HepG2 (cell line): ENCODE measurements around the gene CFC1B. TPM values are rescaled to one million over a fixed set of nuclear protein-coding genes. Genes with fewer than 3 reads are reported as not detected.
"Not testable (repeated sequence)": the region's sequence is repeated elsewhere in the genome, so short reads cannot be mapped to it uniquely, and the experiment has no call there.

ENCODE experiments used
- ATAC-seq: fragments of 200-7000 bp; cut with Tn5 transposase; 3 replicates; pipeline ENCODE4 v1.9.1; 2020; ENCODE audit warnings: mild to moderate bottlenecking, moderate library complexity
- BruUV-seq: library from RNA; stranded (reverse); fragments of 400-500 nt; replicated peaks from 2 replicates; lab custom pipeline; 2021; lab: Mats Ljungman, UMichigan
- CTCF ChIA-PET: fragments of 300-600 bp; formaldehyde crosslinking; extraction: SDS; loops from one replicate; lab custom pipeline; 2021; ENCODE audit warnings: low total read pairs, inconsistent platforms, low intra/inter-chr PET ratio; lab: Yijun Ruan, JAX
- POLR2A ChIA-PET: fragments of 350-600 bp; sonication (Branson Sonifier 250); formaldehyde crosslinking; loops from one replicate; lab custom pipeline; 2020; ENCODE audit warnings: antibody characterized with exemption, inconsistent platforms; lab: Yijun Ruan, JAX
- DNase-seq: peaks from one replicate; pipeline ENCODE4 v3.0.0-alpha.2; 2015; ENCODE audit warnings: low spot score
- FAIRE-seq: peaks from 3 replicates; lab custom pipeline; 2011; peaks lifted over from hg19 to GRCh38; lab: Jason Lieb, UNC
- H2AFZ ChIP-seq: one replicate; pipeline ENCODE4 v1.6.1; 2011; ENCODE audit warnings: low read length, inconsistent platforms
- H3K27ac ChIP-seq: fragments of 300-600 bp; 3 replicates; pipeline ENCODE4 v1.8.0; 2011; ENCODE audit warnings: mixed run types, mild to moderate bottlenecking, mixed read lengths, low read length, inconsistent platforms; ENCODE audit not compliant: insufficient read depth; ENCODE audit errors: extremely low read length
- H3K27me3 ChIP-seq, 2 experiments: fragments of 200-600 bp in 1 of 2; 2 replicates in 1 of 2; 3 replicates in 1 of 2; pipeline versions ENCODE4 v1.6.0 to v1.8.0; 2011; ENCODE audit warnings: low read length in 2 of 2, mild to moderate bottlenecking in 2 of 2, moderate library complexity in 2 of 2, inconsistent platforms in 1 of 2; ENCODE audit not compliant: insufficient read depth in 2 of 2, control insufficient read depth in 1 of 2
- H3K36me3 ChIP-seq, 2 experiments: fragments of 200-600 bp in 1 of 2; replicated peaks in 1 of 2; 2 replicates in 1 of 2; 3 replicates in 1 of 2; pipeline versions ENCODE4 v1.5.1 to v1.8.0; 2011; ENCODE audit warnings: low read length in 2 of 2, inconsistent platforms in 1 of 2; ENCODE audit not compliant: insufficient read depth in 2 of 2, control insufficient read depth in 1 of 2
- H3K4me1 ChIP-seq: 2 replicates; pipeline ENCODE4 v1.5.1; 2012; ENCODE audit warnings: low read length, inconsistent platforms; ENCODE audit not compliant: insufficient read depth
- H3K4me2 ChIP-seq: 2 replicates; pipeline ENCODE4 v1.6.0; 2011; ENCODE audit warnings: low read depth, low read length, inconsistent platforms
- H3K4me3 ChIP-seq, 3 experiments: fragments of 200-600 bp in 1 of 3; sonication (generic), shearing (Covaris generic) in 1 of 3; replicated peaks in 1 of 3; 2 replicates each; pipeline ENCODE4 v1.5.1; 2011 to 2016; ENCODE audit warnings: low read length in 3 of 3, inconsistent platforms in 2 of 3, low read depth in 2 of 3, mild to moderate bottlenecking in 2 of 3, control low read depth in 1 of 3, mixed read lengths in 1 of 3; ENCODE audit not compliant: insufficient read depth in 1 of 3
- H3K79me2 ChIP-seq: one replicate; pipeline ENCODE4 v1.6.1; 2011; ENCODE audit warnings: low read length, inconsistent platforms; ENCODE audit not compliant: insufficient read depth
- H3K9ac ChIP-seq: 2 replicates; pipeline ENCODE4 v1.6.0; 2011; ENCODE audit warnings: mild to moderate bottlenecking, low read depth, low read length, inconsistent platforms; ENCODE audit not compliant: insufficient read depth
- H3K9me3 ChIP-seq: 2 replicates; pipeline ENCODE4 v1.5.1; 2012; ENCODE audit warnings: mild to moderate bottlenecking, low read length
- H4K20me1 ChIP-seq: 2 replicates; pipeline ENCODE4 v1.6.0; 2011; ENCODE audit warnings: inconsistent platforms, mild to moderate bottlenecking, low read length, moderate library complexity; ENCODE audit not compliant: insufficient read depth
- WGBS: methylation state at CpG from one replicate; pipeline ENCODE4 v1.1.6; 2017; ENCODE audit warnings: low lambda C conversion rate; 5-methylcytosine and 5-hydroxymethylcytosine counted together
- in situ Hi-C: cut with HindIII; loops from 2 replicates; pipeline ENCODE4 v1.10.0; 2017; ENCODE audit warnings: low pct_unique_long_range_greater_than_20kb; ENCODE audit not compliant: extremely low pct_ligation_motif_present
- intact Hi-C: fragments of 100-400 bp; cut with micrococcal nuclease; formaldehyde crosslinking; loops from one replicate; pipeline ENCODE4 v1.10.0; 2022; ENCODE audit not compliant: unreplicated experiment
- polyA plus RNA-seq, 8 experiments: library from polyadenylated mRNA; depleted of rRNA in 3 of 8; stranded (reverse) in 7 of 8; unstranded in 1 of 8; fragments of >200 nt; fragmentation: Illumina TruSeq in 4 of 8; extraction: Trizol in 4 of 8; gene quantifications; 2 replicates each; pipeline versions ENCODE4 v1.2.1 to v1.2.3, GENCODE V29; 2011 to 2016; ENCODE audit warnings: low read depth in 4 of 8, missing spikeins in 1 of 8, mixed read lengths in 1 of 8; ENCODE audit not compliant: insufficient read depth in 1 of 8
- total RNA-seq, 5 experiments: library from RNA; depleted of rRNA; stranded (reverse); fragments of >200 nt; fragmentation: Illumina TruSeq; extraction: Trizol; gene quantifications; 2 replicates each; pipeline ENCODE4 v1.2.3, GENCODE V29; 2016; ENCODE audit warnings: low read depth in 1 of 5

The CFC1B gene
- total and polyA plus RNA-seq, 2 of the 13 experiments (the other 11 are each of a cell fraction or from before 2014, with no cell fraction given) = not detected

- POLR2A ChIA-PET, FAIRE-seq, H2AFZ ChIP-seq, ATAC-seq, BruUV-seq, DNase-seq, H3K79me2 ChIP-seq, in situ Hi-C loops, H3K27ac ChIP-seq, H3K27me3 ChIP-seq, H3K4me3 ChIP-seq, intact Hi-C loops, H4K20me1 ChIP-seq, H3K9me3 ChIP-seq, CTCF ChIA-PET, H3K4me1 ChIP-seq, H3K9ac ChIP-seq, H3K36me3 ChIP-seq, H3K4me2 ChIP-seq: not testable (repeated sequence)
- no CpG with 5 or more reads among the region's 4 CpGs for WGBS
Observed at GRCh38 chr2:130554178-130554577, 33.2 kb downstream of the CFC1B start.

- H3K27ac ChIP-seq, H3K4me1 ChIP-seq, H3K27me3 ChIP-seq, H3K9me3 ChIP-seq, H2AFZ ChIP-seq, POLR2A ChIA-PET, CTCF ChIA-PET, H3K4me3 ChIP-seq, H3K79me2 ChIP-seq, DNase-seq, H4K20me1 ChIP-seq, in situ Hi-C loops, ATAC-seq, H3K36me3 ChIP-seq, H3K9ac ChIP-seq, BruUV-seq, intact Hi-C loops, H3K4me2 ChIP-seq, FAIRE-seq: not testable (repeated sequence)
- no CpG with 5 or more reads among the region's 8 CpGs for WGBS
Observed at GRCh38 chr2:130556441-130556840, 35.4 kb downstream of the CFC1B start.

- no CpG with 5 or more reads among the region's 4 CpGs for WGBS
- FAIRE-seq, H3K36me3 ChIP-seq, intact Hi-C loops, POLR2A ChIA-PET, H4K20me1 ChIP-seq, H3K9ac ChIP-seq, H3K79me2 ChIP-seq, BruUV-seq, H3K4me2 ChIP-seq, in situ Hi-C loops, H3K27ac ChIP-seq, H3K27me3 ChIP-seq, H3K9me3 ChIP-seq, CTCF ChIA-PET, H3K4me1 ChIP-seq, ATAC-seq, DNase-seq, H3K4me3 ChIP-seq, H2AFZ ChIP-seq: not testable (repeated sequence)
Observed at GRCh38 chr2:130566165-130566564, 45.1 kb downstream of the CFC1B start.

- H3K4me1 ChIP-seq, FAIRE-seq, H4K20me1 ChIP-seq, intact Hi-C loops, POLR2A ChIA-PET, BruUV-seq, in situ Hi-C loops, H3K36me3 ChIP-seq, H3K4me3 ChIP-seq, H3K27me3 ChIP-seq, CTCF ChIA-PET, DNase-seq, H3K27ac ChIP-seq, H2AFZ ChIP-seq, H3K79me2 ChIP-seq, H3K9me3 ChIP-seq, H3K9ac ChIP-seq, ATAC-seq, H3K4me2 ChIP-seq: not testable (repeated sequence)
- WGBS = no CpG with 5 or more reads among the region's 3 CpGs
Observed at GRCh38 chr2:130571929-130572328, 50.9 kb downstream of the CFC1B start.
